SJCRH30 (cell line): ENCODE measurements around the gene CCDC73. TPM values are rescaled to one million over a fixed set of nuclear protein-coding genes. Genes with fewer than 3 reads are reported as not detected.

Experiments used
- DNase-seq, 2 experiments: peaks; one replicate each; pipeline ENCODE4 v3.0.0-alpha.2; 2015 to 2020
- H3K27ac ChIP-seq: fragments of 250-450 bp; sonication (Bioruptor Pico); 2 replicates; pipeline ENCODE4 v1.5.1; 2020; ENCODE audit warnings: mild to moderate bottlenecking, moderate library complexity
- H3K27me3 ChIP-seq: fragments of 250-450 bp; sonication (Bioruptor Pico); 2 replicates; pipeline ENCODE4 v1.5.1; 2020; ENCODE audit warnings: mild to moderate bottlenecking, moderate library complexity
- H3K36me3 ChIP-seq: fragments of 250-450 bp; sonication (Bioruptor Pico); 2 replicates; pipeline ENCODE4 v1.5.1; 2020; ENCODE audit warnings: mild to moderate bottlenecking, moderate library complexity
- H3K4me1 ChIP-seq: fragments of 250-450 bp; sonication (Bioruptor Pico); 2 replicates; pipeline ENCODE4 v1.5.1; 2020; ENCODE audit warnings: mild to moderate bottlenecking, moderate library complexity
- H3K4me3 ChIP-seq: fragments of 250-450 bp; sonication (Bioruptor Pico); 2 replicates; pipeline ENCODE4 v1.5.1; 2020; ENCODE audit warnings: mild to moderate bottlenecking, moderate library complexity
- H3K9me3 ChIP-seq: fragments of 250-450 bp; sonication (Bioruptor Pico); replicated peaks from 2 replicates; pipeline ENCODE4 v1.5.1; 2020; ENCODE audit warnings: mild to moderate bottlenecking, moderate library complexity
- total RNA-seq: library from RNA; depleted of rRNA; stranded (reverse); fragments of >200 nt; shearing (Covaris generic); gene quantifications from 2 replicates; pipeline ENCODE4 v1.2.3, GENCODE V29; 2014

Gene CCDC73
- total RNA-seq, 1 experiment from 2014 or later, result 0.02 TPM

GRCh38 chr11:32821917-32822560 is 27.6 kb upstream of the CCDC73 start:
- no peaks in the 10 kb centered on the region for H3K27me3 ChIP-seq
- no peak overlapping the region for H3K4me3 ChIP-seq
- 0 out of 2 replicates have a peak, but pooled peaks cover 5% of the 10 kb centered on the region for H3K4me1 ChIP-seq
- no peak for DNase-seq
- no peak overlapping the region for H3K27ac ChIP-seq
- no peaks in the 10 kb centered on the region for H3K9me3 ChIP-seq
- H3K36me3 ChIP-seq, result no peaks in the 10 kb centered on the region

GRCh38 chr11:32821517-32821916 is 27.1 kb upstream of the CCDC73 start:
- Histone ChIP-seq H3K9me3 (no peaks in the 10 kb centered on the region), H3K27ac (no peak overlapping the region), H3K27me3 (no peaks in the 10 kb centered on the region), H3K36me3 (no peaks in the 10 kb centered on the region), H3K4me3 (no peak overlapping the region), H3K4me1 (0 out of 2 replicates have a peak, but pooled peaks cover 5% of the 10 kb centered on the region)
- DNase-seq, result peak in 1 of 2 experiments; percentile 7

- DNase-seq, result no peak
These were observed 26.0 kb upstream of the CCDC73 start for GRCh38 chr11:32820497-32820896.

GRCh38 chr11:32819187-32819586 is 24.7 kb upstream of the CCDC73 start:
- H3K4me1 ChIP-seq, result 0 out of 2 replicates have a peak, but pooled peaks cover 5% of the 10 kb centered on the region
- no peaks in the 10 kb centered on the region for H3K9me3 ChIP-seq
- no peak for DNase-seq
- no peaks in the 10 kb centered on the region for H3K36me3 ChIP-seq
- H3K27me3 ChIP-seq, result no peaks in the 10 kb centered on the region
- H3K27ac ChIP-seq, result no peak overlapping the region
- H3K4me3 ChIP-seq, result no peak overlapping the region

More at GRCh38 chr11:32820497-32820896, 26.0 kb upstream of the CCDC73 start:
- Histone ChIP-seq H3K4me3 (no peak overlapping the region), H3K36me3 (no peaks in the 10 kb centered on the region), H3K27me3 (no peaks in the 10 kb centered on the region), H3K27ac (no peak overlapping the region), H3K4me1 (0 out of 2 replicates have a peak, but pooled peaks cover 5% of the 10 kb centered on the region), H3K9me3 (no peaks in the 10 kb centered on the region)

GRCh38 chr11:32817852-32818183 is 23.4 kb upstream of the CCDC73 start:
- 0 out of 2 replicates have a peak, but pooled peaks cover 5% of the 10 kb centered on the region for H3K4me1 ChIP-seq
- no peaks in the 10 kb centered on the region for H3K9me3 ChIP-seq
- H3K36me3 ChIP-seq, result no peaks in the 10 kb centered on the region
- no peaks in the 10 kb centered on the region; the same call in 1 of the 2 replicates for H3K27me3 ChIP-seq
- no peak overlapping the region for H3K27ac ChIP-seq
- no peak for DNase-seq
- H3K4me3 ChIP-seq, result no peak overlapping the region

- no peaks in the 10 kb centered on the region for H3K9me3 ChIP-seq
- no peak overlapping the region for H3K4me3 ChIP-seq
- H3K36me3 ChIP-seq, result no peaks in the 10 kb centered on the region
- H3K27me3 ChIP-seq, result no peaks in the 10 kb centered on the region; the same call in 1 of the 2 replicates
- no peak for DNase-seq
- 0 out of 2 replicates have a peak, but pooled peaks cover 5% of the 10 kb centered on the region for H3K4me1 ChIP-seq
- H3K27ac ChIP-seq, result no peak overlapping the region
These were observed 22.9 kb upstream of the CCDC73 start for GRCh38 chr11:32817181-32817851.

GRCh38 chr11:32809313-32809712 is 14.9 kb upstream of the CCDC73 start:
- H3K4me3 ChIP-seq, result no peak overlapping the region
- no peak overlapping the region for H3K27ac ChIP-seq
- peak; percentile 73 to 84 for DNase-seq
- H3K9me3 ChIP-seq, result no peaks in the 10 kb centered on the region
- no peaks in the 10 kb centered on the region for H3K36me3 ChIP-seq
- no peaks in the 10 kb centered on the region for H3K4me1 ChIP-seq
- no peaks in the 10 kb centered on the region; the same call in 1 of the 2 replicates for H3K27me3 ChIP-seq

GRCh38 chr11:32796425-32796824 is 2.0 kb upstream of the CCDC73 start:
- H3K4me3 ChIP-seq, result no peak overlapping the region
- H3K27me3 ChIP-seq, result peaks cover 3% of the 10 kb centered on the region; the same call in 1 of the 2 replicates
- H3K27ac ChIP-seq, result no peak overlapping the region
- peak in 1 of 2 experiments; percentile 3 for DNase-seq
- no peaks in the 10 kb centered on the region for H3K36me3 ChIP-seq
- H3K9me3 ChIP-seq, result no peaks in the 10 kb centered on the region
- no peaks in the 10 kb centered on the region for H3K4me1 ChIP-seq

GRCh38 chr11:32792948-32793475 is 1.4 kb downstream of the CCDC73 start:
- Histone ChIP-seq H3K9me3 (no peaks in the 10 kb centered on the region), H3K4me3 (no peak overlapping the region), H3K27ac (no peak overlapping the region), H3K27me3 (peaks cover 3% of the 10 kb centered on the region; the same call in 1 of the 2 replicates), H3K36me3 (no peaks in the 10 kb centered on the region), H3K4me1 (no peaks in the 10 kb centered on the region)
- peak; percentile 10 to 67 for DNase-seq

GRCh38 chr11:32792111-32792947 is 2.1 kb downstream of the CCDC73 start:
- Histone ChIP-seq H3K9me3 (no peaks in the 10 kb centered on the region), H3K4me1 (no peaks in the 10 kb centered on the region), H3K27me3 (peaks cover 1% of the 10 kb centered on the region; the same call in 1 of the 2 replicates), H3K4me3 (no peak overlapping the region), H3K36me3 (no peaks in the 10 kb centered on the region), H3K27ac (no peak overlapping the region)
- no peak for DNase-seq

- DNase-seq, result no peak
- Histone ChIP-seq H3K9me3 (no peaks in the 10 kb centered on the region; the same call in 1 of the 2 replicates), H3K4me3 (no peak overlapping the region), H3K36me3 (no peaks in the 10 kb centered on the region), H3K27ac (no peak overlapping the region), H3K4me1 (no peaks in the 10 kb centered on the region), H3K27me3 (no peaks in the 10 kb centered on the region)
These were observed 3.5 kb downstream of the CCDC73 start for GRCh38 chr11:32790916-32791315.

- no peaks in the 10 kb centered on the region for H3K36me3 ChIP-seq
- no peaks in the 10 kb centered on the region; the same call in 1 of the 2 replicates for H3K9me3 ChIP-seq
- no peak for DNase-seq
- no peaks in the 10 kb centered on the region for H3K4me1 ChIP-seq
- no peak overlapping the region for H3K27ac ChIP-seq
- H3K27me3 ChIP-seq, result no peaks in the 10 kb centered on the region
- H3K4me3 ChIP-seq, result no peak overlapping the region
These were observed 7.7 kb downstream of the CCDC73 start for GRCh38 chr11:32786811-32787210.

GRCh38 chr11:32785262-32785661 is 9.2 kb downstream of the CCDC73 start:
- Histone ChIP-seq H3K9me3 (no peaks in the 10 kb centered on the region; the same call in 1 of the 2 replicates), H3K4me3 (no peak overlapping the region), H3K4me1 (no peaks in the 10 kb centered on the region), H3K36me3 (no peaks in the 10 kb centered on the region), H3K27ac (no peak overlapping the region), H3K27me3 (no peaks in the 10 kb centered on the region)
- no peak for DNase-seq

- no peak overlapping the region for H3K27ac ChIP-seq
- H3K27me3 ChIP-seq, result no peaks in the 10 kb centered on the region
- H3K4me3 ChIP-seq, result no peak overlapping the region
- no peaks in the 10 kb centered on the region for H3K36me3 ChIP-seq
- no peaks in the 10 kb centered on the region for H3K4me1 ChIP-seq
- no peak for DNase-seq
- no peaks in the 10 kb centered on the region; the same call in 1 of the 2 replicates for H3K9me3 ChIP-seq
These were observed 12.7 kb downstream of the CCDC73 start for GRCh38 chr11:32781721-32782120.
